ENCODE measurements around the gene MIS18A. TPM values are rescaled to one million over a fixed set of nuclear protein-coding genes. Genes with fewer than 3 reads are reported as not detected.

MIS18A gene
- total RNA-seq, 4 donors from 2014 or later, result 5.5 to 9.5 (median 7.9) TPM

GRCh38 chr21:32256251-32256650, 22.6 kb downstream of the MIS18A start:
- H3K27ac ChIP-seq, result no peak overlapping the region

DNA sequence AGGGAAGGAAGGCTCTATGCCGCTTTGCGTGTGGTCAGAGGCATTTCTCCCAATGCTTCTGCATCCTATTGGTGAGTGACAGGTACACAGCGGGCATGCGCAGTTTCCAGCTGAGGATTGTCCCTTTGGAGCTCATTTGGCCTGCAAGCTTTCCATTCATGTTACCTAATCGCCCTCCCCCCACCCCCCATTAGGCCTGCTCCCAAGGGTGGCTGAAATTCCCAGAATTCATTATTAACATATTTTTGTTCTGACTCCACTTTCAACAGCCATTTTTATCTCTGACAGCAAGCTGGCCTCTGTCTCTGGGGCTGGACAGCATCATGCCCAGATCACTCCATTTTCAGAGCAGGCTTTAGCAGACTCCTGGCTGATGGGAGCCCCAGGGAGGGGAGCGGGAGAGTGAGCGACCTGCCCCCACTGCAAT, 25.6 kb downstream of the MIS18A start:
- TF ChIP-seq EP300 (IDR thresholded peaks at IDR 0.05) (no peak), POLR2AphosphoS5 (IDR thresholded peaks at IDR 0.05) (no peak), POLR2A (IDR thresholded peaks at IDR 0.05) (no peak)
- TF ChIP-seq, protein P1, sequence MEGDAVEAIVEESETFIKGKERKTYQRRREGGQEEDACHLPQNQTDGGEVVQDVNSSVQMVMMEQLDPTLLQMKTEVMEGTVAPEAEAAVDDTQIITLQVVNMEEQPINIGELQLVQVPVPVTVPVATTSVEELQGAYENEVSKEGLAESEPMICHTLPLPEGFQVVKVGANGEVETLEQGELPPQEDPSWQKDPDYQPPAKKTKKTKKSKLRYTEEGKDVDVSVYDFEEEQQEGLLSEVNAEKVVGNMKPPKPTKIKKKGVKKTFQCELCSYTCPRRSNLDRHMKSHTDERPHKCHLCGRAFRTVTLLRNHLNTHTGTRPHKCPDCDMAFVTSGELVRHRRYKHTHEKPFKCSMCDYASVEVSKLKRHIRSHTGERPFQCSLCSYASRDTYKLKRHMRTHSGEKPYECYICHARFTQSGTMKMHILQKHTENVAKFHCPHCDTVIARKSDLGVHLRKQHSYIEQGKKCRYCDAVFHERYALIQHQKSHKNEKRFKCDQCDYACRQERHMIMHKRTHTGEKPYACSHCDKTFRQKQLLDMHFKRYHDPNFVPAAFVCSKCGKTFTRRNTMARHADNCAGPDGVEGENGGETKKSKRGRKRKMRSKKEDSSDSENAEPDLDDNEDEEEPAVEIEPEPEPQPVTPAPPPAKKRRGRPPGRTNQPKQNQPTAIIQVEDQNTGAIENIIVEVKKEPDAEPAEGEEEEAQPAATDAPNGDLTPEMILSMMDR (IDR thresholded peaks at IDR 0.05), result no peak
- DNase-seq (ENCODE audit: low spot score in 2 of 2), result no peak
- Histone ChIP-seq H3K9me3 (no peaks in the 10 kb centered on the region), H3K4me3 (no peak overlapping the region), H3K27ac (no peak overlapping the region), H3K27me3 (peaks cover 3% of the 10 kb centered on the region), H3K4me1 (peaks cover 18% of the 10 kb centered on the region), H3K36me3 (no peaks in the 10 kb centered on the region)
- WGBS, result 79% methylated on average over 5 of the region's 7 CpGs

More at GRCh38 chr21:32256251-32256650, 22.6 kb downstream of the MIS18A start:
- no peaks in the 10 kb centered on the region for H3K9me3 ChIP-seq
- no peaks in the 10 kb centered on the region for H3K27me3 ChIP-seq
- TF ChIP-seq EP300 (IDR thresholded peaks at IDR 0.05), result no peak
- TF ChIP-seq POLR2A (IDR thresholded peaks at IDR 0.05), result no peak
- no peak for TF ChIP-seq POLR2AphosphoS5 (IDR thresholded peaks at IDR 0.05)
- TF ChIP-seq, protein P1 (IDR thresholded peaks at IDR 0.05), result no peak
- no peaks in the 10 kb centered on the region for H3K36me3 ChIP-seq
- H3K4me3 ChIP-seq, result no peak overlapping the region
- DNase-seq (ENCODE audit: low spot score in 2 of 2), result no peak
- WGBS, result 59% methylated on average over 12 of the region's 12 CpGs
- peaks cover 21% of the 10 kb centered on the region for H3K4me1 ChIP-seq

DNA sequence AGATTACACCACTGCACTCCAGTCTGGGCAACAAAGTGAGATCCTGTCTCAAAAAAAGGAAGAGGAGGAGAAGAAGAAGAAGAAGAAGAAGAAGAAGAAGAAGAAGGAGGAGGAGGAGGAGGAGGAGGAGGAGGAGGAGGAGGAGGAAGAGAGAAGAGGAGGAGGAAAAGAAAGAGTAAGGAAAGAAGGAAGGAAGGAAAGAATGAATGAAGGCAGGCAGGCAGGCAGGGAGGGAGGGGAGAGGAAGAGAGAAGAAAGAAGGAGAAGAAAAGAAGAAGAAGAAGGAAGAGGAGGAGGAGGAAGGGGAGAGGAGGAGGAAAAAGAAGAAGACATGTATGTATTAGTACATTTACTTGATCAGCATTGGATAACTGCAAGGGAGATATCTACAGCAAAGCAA, 26.7 kb downstream of the MIS18A start:
- H3K27me3 ChIP-seq, result peaks cover 3% of the 10 kb centered on the region
- TF ChIP-seq POLR2A (IDR thresholded peaks at IDR 0.05), result no peak
- no peak for TF ChIP-seq POLR2AphosphoS5 (IDR thresholded peaks at IDR 0.05)
- TF ChIP-seq EP300 (IDR thresholded peaks at IDR 0.05), result no peak
- TF ChIP-seq, protein P1 (IDR thresholded peaks at IDR 0.05), result no peak
- H3K27ac ChIP-seq, result no peak overlapping the region
- H3K4me3 ChIP-seq, result no peak overlapping the region
- DNase-seq (ENCODE audit: low spot score in 2 of 2), result no peak
- peaks cover 7% of the 10 kb centered on the region for H3K4me1 ChIP-seq
- H3K9me3 ChIP-seq, result no peaks in the 10 kb centered on the region
- no peaks in the 10 kb centered on the region for H3K36me3 ChIP-seq

DNA sequence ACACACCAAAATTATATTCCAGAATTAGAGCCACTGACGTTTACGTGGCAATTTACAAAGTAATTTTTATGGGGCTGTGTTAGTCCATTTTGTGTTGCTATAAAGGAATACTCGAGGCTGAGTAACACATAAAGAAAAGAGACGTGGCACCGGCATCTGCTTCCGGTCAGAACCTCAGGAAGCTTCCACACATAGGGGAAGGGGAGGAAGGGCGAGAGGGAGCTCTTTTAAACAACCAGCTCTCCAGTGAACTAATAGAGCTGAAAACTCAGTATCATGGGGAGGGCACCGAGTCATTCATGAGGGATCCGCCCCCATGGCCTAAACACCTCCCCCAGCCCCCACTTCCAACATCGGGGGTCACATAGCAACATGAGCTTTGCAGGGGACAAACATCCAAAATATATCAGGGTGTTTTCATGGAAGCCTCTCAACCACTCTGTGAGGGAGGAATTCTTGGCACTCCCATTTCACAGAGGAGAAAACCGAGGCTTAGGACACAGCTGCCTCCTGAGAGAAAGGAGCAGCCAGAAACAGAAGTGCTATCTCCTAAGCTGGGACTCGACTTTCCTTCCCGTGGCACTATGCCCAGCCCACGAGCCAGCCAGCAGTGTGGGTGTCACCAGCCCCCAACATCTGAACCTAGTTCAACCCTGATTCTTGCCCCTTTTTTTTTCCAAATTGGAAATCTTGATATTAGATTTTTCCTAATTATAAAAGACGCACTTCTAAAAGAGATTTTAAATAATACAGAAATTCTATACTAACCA, 29.2 kb downstream of the MIS18A start:
- Histone ChIP-seq H3K9me3 (no peaks in the 10 kb centered on the region), H3K4me1 (no peaks in the 10 kb centered on the region), H3K27me3 (peaks cover 3% of the 10 kb centered on the region), H3K4me3 (no peak overlapping the region), H3K36me3 (no peaks in the 10 kb centered on the region), H3K27ac (no peak overlapping the region)
- DNase-seq (ENCODE audit: low spot score in 2 of 2), result no peak
- 77% methylated on average over 15 of the region's 15 CpGs for WGBS
- TF ChIP-seq POLR2A (IDR thresholded peaks at IDR 0.05) (no peak), POLR2AphosphoS5 (IDR thresholded peaks at IDR 0.05) (no peak), EP300 (IDR thresholded peaks at IDR 0.05) (no peak)
- TF ChIP-seq, protein P1 (IDR thresholded peaks at IDR 0.05), result no peak

GRCh38 chr21:32248571-32249461, 30.0 kb downstream of the MIS18A start:
- no peak overlapping the region for H3K4me3 ChIP-seq
- no peaks in the 10 kb centered on the region for H3K4me1 ChIP-seq
- no peak for DNase-seq (ENCODE audit: low spot score in 2 of 2)
- WGBS, result 72% methylated on average over 14 of the region's 14 CpGs
- H3K9me3 ChIP-seq, result no peaks in the 10 kb centered on the region
- TF ChIP-seq EP300 (IDR thresholded peaks at IDR 0.05), result no peak
- no peak for TF ChIP-seq POLR2A (IDR thresholded peaks at IDR 0.05)
- H3K27ac ChIP-seq, result no peak overlapping the region
- peaks cover 3% of the 10 kb centered on the region for H3K27me3 ChIP-seq
- H3K36me3 ChIP-seq, result no peaks in the 10 kb centered on the region
